Gastrocnemius medialis (tissue), 4 donors: ENCODE measurements around the gene RUFY2. TPM values are rescaled to one million over a fixed set of nuclear protein-coding genes. Genes with fewer than 3 reads are reported as not detected.

ENCODE experiments used
- ATAC-seq, 2 donors: fragments of 150-250 bp; one replicate each; pipeline ENCODE4 v1.9.1; 2016
- DNase-seq, 2 donors: peaks; one replicate each; pipeline ENCODE4 v3.0.0-alpha.2; 2019
- H3K27ac ChIP-seq, 4 donors: fragments of 200-600 bp; sonication (generic); 1 replicate in 1 of 4; 2 replicates in 3 of 4; pipeline ENCODE4 v1.5.1; 2016 to 2018; ENCODE audit warnings: mild to moderate bottlenecking in 2 of 4, moderate library complexity in 1 of 4
- H3K27me3 ChIP-seq, 3 donors: fragments of 200-600 bp; sonication (generic) in 2 of 3; 1 replicate in 1 of 3; 2 replicates in 2 of 3; pipeline versions ENCODE4 v1.5.1 to v1.6.0; 2016 to 2019; ENCODE audit warnings: mild to moderate bottlenecking in 1 of 3, moderate library complexity in 1 of 3
- H3K36me3 ChIP-seq, 2 donors: fragments of 200-600 bp; sonication (generic) in 1 of 2; one replicate each; pipeline ENCODE4 v1.5.1; 2017 to 2018
- H3K4me1 ChIP-seq, 2 donors: fragments of 200-600 bp; sonication (generic) in 1 of 2; one replicate each; pipeline ENCODE4 v1.5.1; 2016 to 2017; ENCODE audit warnings: mild to moderate bottlenecking in 2 of 2
- H3K4me3 ChIP-seq, 4 donors: fragments of 200-600 bp; sonication (generic) in 3 of 4; 1 replicate in 1 of 4; 2 replicates in 3 of 4; pipeline ENCODE4 v1.5.1; 2016 to 2019; ENCODE audit warnings: mild to moderate bottlenecking in 2 of 4
- H3K9me3 ChIP-seq, 3 donors: fragments of 200-600 bp; sonication (generic) in 2 of 3; 1 replicate in 1 of 3; 2 replicates in 2 of 3; pipeline ENCODE4 v1.5.1; 2016 to 2019
- CTCF ChIP-seq, 5 experiments: fragments of 450-650 bp in 3 of 5; fragments of 200-600 bp in 2 of 5; sonication (generic) in 2 of 5; IDR thresholded peaks in 4 of 5; conservative IDR thresholded peaks in 1 of 5; 1 replicate in 4 of 5; 2 replicates in 1 of 5; pipeline ENCODE4 v1.5.1; 2016 to 2019; ENCODE audit warnings: antibody characterized with exemption in 5 of 5, mild to moderate bottlenecking in 3 of 5, moderate library complexity in 3 of 5
- POLR2A ChIP-seq, 2 donors: fragments of 450-650 bp; IDR thresholded peaks; one replicate each; pipeline ENCODE4 v1.6.1; 2017; ENCODE audit warnings: antibody characterized with exemption in 2 of 2, mild to moderate bottlenecking in 2 of 2, moderate library complexity in 2 of 2
- in situ Hi-C, 4 donors: fragments of 200-750 bp; cut with MboI; loops; one replicate each; pipeline versions ENCODE4 v1.15.0 to v1.8.0; 2017; ENCODE audit warnings: low sequenced_read_pairs in 4 of 4
- intact Hi-C: fragments of 100-400 bp; cut with DNase I; formaldehyde crosslinking; loops from one replicate; pipeline ENCODE4 v1.15.1; 2023; ENCODE audit warnings: low total_unique reads
- total RNA-seq, 4 donors: library from RNA; depleted of rRNA; stranded (reverse); fragments of >200 nt; gene quantifications; one replicate each; pipeline versions ENCODE4 v1.1.0 to v1.2.3, GENCODE V29; 2016

The RUFY2 gene
- total RNA-seq, 4 donors from 2014 or later: 8.9 to 15.7 (median 11.7) TPM

DNA sequence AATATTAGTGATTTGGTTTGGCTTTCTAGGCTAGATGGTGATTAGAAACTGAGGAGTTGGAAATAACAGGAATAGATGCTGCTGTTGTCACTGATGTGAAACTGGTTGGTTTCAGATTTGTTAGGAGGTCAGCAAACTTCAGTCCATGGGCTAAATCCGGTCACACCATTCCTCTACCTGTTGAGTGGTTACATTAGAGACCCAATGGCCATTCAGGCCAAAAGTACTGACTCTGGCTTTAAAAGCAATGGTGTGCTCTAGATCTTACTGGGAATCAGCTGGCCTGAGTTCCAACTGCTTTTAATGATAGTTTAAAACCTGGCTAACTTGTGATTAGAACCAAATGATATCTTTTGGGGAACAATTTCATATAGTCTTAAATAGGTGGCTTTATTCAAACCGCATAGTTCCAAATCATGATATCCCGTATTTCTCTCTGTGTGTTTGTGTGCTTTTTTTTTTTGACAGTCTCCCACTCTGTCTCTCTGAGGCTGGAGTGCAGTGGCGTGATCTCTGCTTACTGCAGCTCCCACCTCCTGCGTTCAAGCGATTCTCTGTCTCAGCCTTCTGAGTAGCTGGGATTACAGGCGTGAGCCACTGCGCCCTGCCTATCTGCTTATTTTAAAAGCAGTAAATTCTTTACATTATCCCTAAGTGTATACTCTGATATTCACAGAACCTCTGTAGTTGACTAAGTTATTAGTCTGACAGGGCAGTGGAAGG, 66.6 kb downstream of the RUFY2 start:
- Histone ChIP-seq H3K27me3 (no peaks in the 10 kb centered on the region), H3K4me3 (no peak overlapping the region), H3K36me3 (peaks cover 0 to 64% of the 10 kb centered on the region in 2 donors), H3K27ac (no peak overlapping the region), H3K9me3 (no peaks in the 10 kb centered on the region), H3K4me1 (peaks cover 24 to 29% of the 10 kb centered on the region in 2 donors)
- intact Hi-C loops (no loop called here), in situ Hi-C loops (loop anchor here in 2 of 4 donors (25.0 kb wide), 2 partner anchors 278 to 453 kb away; partner anchors contain the start of gene SIRT1 (in 1 of the 2))
- DNase-seq (no peak), ATAC-seq (no peak)
- TF ChIP-seq POLR2A (IDR thresholded peaks at IDR 0.05) (no peak), CTCF (IDR thresholded peaks at IDR 0.05 in 4 of 5, conservative IDR thresholded peaks at IDR 0.05 in 1 of 5) (no peak)

- TF ChIP-seq CTCF (IDR thresholded peaks at IDR 0.05 in 4 of 5, conservative IDR thresholded peaks at IDR 0.05 in 1 of 5): no peak
- TF ChIP-seq POLR2A (IDR thresholded peaks at IDR 0.05): no peak
- peaks cover 0 to 37% of the 10 kb centered on the region in 2 donors for H3K36me3 ChIP-seq
- in situ Hi-C loops (loop anchor here in 2 of 4 donors (25.0 kb wide), 2 partner anchors 275 to 450 kb away; partner anchors contain the start of gene SIRT1 (in 1 of the 2)), intact Hi-C loops (loop anchor here (10.0 kb wide), 2 partner anchors 482 to 672 kb away; no protein-coding TSS in a partner anchor)
- DNase-seq: no peak
- no peaks in the 10 kb centered on the region for H3K9me3 ChIP-seq
- H3K27me3 ChIP-seq: no peaks in the 10 kb centered on the region
- no peak for ATAC-seq
- peak overlapping the region in 1 of 4 donors; percentile 13 for H3K27ac ChIP-seq
- no peak overlapping the region for H3K4me3 ChIP-seq
- peaks cover 43 to 48% of the 10 kb centered on the region in 2 donors for H3K4me1 ChIP-seq
Observed at GRCh38 chr10:68336754-68337351, 70.2 kb downstream of the RUFY2 start.

GRCh38 chr10:68334672-68335467, 72.2 kb downstream of the RUFY2 start:
- Histone ChIP-seq H3K4me3 (peak overlapping the region; percentile 94 to 98 (median 97)), H3K36me3 (peaks cover 0 to 17% of the 10 kb centered on the region in 2 donors), H3K4me1 (peaks cover 43 to 51% of the 10 kb centered on the region in 2 donors), H3K27ac (peak overlapping the region; percentile 99 to 100 (median 100)), H3K9me3 (no peaks in the 10 kb centered on the region), H3K27me3 (no peaks in the 10 kb centered on the region)
- in situ Hi-C loops: loop anchor here in 2 of 4 donors (25.0 kb wide), 2 partner anchors 273 to 448 kb away; partner anchors contain the start of gene SIRT1 (in 1 of the 2)
- TF ChIP-seq POLR2A (IDR thresholded peaks at IDR 0.05): no peak
- TF ChIP-seq CTCF (IDR thresholded peaks at IDR 0.05 in 4 of 5, conservative IDR thresholded peaks at IDR 0.05 in 1 of 5): no peak
- DNase-seq (no peak), ATAC-seq (no peak)
- intact Hi-C loops: loop anchor here (5.0 to 10.0 kb wide), 4 partner anchors 72 to 670 kb away; partner anchors contain the start of genes CCAR1 and RUFY2
